GM19452 (cell line): ENCODE measurements around the gene C17orf58.
"Not testable (repeated sequence)": the region's sequence is repeated elsewhere in the genome, so short reads cannot be mapped to it uniquely, and the experiment has no call there.

Experiments used
- ATAC-seq: cut with Tn5 transposase; IDR thresholded peaks from one replicate; pipeline ENCODE4 v1.9.1; 2021; ENCODE audit not compliant: unreplicated experiment

Gene C17orf58

DNA sequence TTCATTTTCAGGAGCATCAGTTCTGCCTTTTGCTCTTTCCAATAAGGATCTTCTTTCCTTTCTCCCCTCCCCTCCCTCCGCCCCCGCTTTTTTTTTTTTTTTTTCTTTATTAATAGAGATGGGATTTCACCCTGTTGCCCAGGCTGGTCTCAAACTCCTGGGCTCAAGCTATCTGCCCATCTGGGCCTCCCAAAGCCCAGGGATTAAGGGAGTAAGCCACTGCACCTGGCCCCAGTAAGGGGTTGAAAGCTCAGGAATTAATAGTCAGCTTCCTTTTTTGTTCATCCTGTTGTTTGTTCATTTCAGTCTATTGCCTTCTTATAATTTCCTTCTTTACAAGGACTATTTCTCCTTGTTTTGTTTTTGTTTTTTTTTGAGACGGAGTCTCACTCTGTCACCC, 7.9 kb upstream of the C17orf58 start:
- ATAC-seq, result no peak

DNA sequence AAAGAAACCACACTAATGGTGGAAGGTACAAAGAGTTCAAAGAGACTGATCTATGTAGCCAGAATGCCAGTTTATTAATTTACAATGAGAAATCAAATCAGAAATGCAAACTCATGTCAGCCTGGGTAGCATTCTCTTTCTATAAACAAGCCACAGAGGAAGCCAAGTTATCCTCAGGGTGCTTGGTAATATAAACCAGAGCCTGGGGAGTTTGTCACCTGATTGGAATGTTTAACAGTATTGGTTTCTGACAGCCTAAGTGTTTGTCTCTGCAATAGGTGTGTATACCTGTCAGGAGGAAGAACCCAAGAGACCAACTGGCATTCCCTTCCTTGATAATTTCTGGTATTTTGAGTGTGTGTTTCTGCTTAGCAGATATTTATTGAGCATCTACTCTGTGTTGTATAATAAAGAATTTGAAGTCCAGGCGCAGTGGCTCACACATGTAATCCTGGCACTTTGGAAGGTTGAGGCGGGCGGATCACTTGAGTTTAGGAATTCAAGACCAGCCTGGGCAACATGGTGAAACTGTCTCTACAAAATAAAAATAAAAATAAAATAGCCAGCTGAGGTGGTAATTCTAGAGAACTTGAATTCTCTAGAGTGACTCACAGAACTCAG, 3.1 kb upstream of the C17orf58 start:
- no peak for ATAC-seq

DNA sequence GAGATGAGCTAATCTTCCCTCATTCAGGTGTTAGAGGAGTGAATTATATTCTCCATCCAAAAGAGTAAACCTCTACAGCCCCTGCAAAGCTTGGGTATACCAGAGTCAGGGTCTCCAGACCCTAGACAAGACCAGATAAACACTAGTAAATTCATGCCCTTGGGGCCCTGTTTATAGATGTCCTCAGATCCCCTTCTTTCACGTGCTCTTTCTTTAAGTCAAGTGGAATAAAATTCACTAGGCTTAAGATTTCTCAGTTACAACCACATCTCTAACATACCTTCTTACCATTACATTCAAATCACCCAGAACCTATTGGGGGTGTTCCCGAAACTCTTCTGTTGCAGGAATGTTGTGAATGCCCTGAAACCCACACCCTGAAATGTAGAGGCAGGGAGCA, 2.2 kb upstream of the C17orf58 start:
- ATAC-seq, result no peak

DNA sequence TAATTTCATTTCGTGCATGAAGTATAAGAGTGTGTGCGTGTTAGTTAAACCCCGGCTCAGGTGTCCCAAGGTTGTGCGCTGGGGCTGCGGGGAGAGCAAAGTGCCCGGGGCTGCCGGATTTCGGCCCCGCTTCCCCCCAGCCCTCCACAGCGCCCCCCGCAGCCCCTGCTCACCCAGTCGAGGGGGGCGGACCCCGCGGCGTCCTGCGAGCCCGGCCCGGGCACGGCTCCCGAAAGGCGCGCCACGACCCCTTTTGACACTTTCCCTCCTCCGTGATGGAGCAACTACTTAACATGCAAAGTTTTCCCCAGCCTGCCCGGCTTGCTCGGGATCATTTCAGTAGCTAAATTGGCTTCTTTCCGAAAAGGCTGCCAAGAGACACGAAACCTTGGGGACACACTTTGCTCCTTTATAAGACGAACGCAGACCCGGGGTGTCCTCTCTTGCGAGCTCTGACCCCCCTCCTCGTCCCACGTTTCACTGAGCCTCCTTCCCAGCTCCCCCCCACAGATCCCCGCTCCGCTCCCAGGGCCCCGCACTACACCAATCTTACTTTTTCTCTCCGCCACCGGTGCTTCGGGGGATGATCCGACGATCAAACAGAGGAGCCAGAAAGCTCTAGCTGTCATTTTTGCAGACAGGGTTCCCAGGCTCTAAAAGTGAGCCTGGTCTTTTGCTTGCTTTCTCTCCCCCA, 552 bp downstream of the C17orf58 start:
- no peak for ATAC-seq

DNA sequence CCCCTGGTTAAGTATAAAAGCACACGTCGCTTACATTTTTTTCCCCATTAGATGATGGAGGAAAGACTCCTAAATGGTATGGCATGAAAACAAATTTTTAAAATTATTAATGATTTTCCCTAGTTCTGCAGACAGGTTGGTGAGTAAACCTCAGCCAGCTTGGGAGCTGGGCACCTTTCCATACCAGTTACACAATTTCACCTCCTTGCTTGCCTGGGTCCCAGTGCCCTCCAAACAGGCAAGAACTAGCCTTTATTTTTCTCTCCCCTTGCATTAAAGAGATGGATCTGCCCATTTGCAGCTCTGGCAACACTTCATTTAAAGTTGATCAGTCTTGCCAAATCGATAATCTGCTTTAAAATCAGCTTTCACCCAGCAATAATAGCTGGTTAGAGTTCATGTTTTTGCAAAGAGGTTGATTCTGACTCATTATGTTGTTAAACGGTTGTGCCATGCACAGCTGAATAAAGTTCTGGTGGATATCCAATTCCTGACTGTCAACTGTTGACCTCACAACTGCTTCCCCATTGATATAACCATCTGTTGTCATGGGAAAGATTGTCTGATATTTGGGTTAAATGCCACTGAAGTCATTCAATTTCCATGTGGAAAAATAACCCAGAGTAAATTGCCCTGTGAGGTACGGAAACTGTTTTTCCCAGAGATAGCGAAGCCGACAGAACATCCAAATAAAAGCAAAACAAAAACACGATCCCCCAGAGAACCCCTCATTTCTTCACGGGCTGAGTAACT, 1.3 kb downstream of the C17orf58 start:
- ATAC-seq, result no peak

DNA sequence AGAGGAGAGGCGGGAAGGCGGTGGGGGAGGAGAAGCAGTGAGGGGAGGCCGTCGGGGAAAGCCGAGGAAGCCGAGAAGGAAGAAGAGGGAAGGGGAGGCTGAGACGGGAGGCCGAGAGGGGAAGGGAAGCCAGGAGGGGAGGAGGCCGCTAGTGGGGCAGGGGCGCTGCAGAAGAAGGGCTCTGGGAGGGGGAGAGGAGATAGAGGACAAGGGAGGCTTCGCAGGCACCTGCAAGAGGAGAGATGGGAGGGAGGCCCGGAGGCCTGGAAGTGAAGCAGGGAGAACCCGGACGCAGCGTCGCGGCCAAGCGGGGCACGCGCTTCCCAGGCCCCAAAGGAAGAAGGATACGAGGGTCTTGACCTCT, 2.3 kb downstream of the C17orf58 start:
- ATAC-seq, result no peak

DNA sequence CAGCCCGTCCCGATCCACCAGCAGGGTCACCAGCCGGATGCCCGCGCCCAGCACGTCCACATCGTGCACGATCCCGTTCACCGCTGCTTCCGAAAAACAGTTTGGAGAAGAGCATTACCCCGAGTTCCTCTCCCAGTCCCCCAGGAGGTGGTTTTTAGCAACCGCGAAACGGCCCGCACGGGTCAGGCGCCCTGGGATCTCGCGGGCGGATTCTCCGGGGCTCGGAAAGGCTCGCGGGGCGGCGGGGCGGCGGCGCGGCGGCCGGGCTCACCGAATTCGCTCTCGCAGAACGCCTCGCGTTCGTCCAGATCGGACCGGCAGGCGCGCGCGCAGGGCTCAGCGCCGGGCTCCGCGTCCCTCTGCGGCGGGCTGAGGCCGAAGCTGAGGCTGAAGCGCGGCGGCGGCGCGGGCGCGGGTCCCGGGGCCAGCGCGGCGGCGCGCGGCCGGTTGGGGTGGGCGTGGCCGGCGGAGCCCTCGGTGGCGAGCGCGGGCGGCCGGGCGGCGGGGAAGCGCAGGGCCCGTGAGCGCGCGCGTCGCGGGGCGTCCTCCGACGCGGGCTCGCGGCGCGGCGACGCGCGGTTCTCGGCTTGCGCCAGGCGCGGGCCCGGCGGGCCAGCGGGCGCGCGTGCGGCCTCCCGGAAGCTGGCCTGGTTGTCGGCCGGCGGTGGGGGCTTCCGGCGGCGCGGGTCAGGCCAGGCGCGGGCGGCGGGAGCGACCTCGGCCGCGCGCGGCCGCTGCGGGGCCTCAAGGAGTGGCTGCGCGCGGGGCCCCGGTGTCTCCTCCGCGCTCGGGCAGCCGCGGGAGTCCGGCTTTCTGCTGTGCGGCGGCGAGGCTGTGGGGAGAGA, 2.9 kb downstream of the C17orf58 start:
- ATAC-seq, result peak; percentile 75

DNA sequence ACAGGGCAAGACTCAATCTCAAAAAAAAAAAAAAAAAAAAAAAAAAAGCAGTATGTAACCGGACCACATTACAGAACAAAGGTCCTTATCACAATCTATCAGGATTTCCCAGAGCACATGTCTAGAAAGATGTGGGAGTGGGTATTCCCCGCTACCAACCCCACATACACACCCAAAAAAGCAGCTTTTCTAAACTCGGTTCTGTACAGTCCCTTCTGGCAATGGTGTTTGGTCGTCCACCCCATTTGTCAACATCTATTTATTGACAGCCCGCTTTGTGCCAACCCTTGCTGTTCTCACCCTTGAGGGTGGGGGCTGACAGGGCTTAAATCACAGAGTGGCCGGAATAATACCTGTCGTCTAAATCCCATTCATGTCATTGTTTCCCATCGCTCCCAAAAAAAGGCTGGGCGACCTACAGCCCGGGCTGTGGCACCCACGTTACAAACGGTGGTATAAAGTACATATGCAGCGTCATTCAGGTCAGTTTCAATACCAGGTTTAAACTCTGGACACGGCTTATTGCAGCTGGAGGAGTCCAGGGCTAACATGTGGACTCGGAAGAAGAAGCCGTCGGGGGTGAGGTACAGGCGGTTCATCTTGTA, 3.6 kb downstream of the C17orf58 start:
- no peak for ATAC-seq

DNA sequence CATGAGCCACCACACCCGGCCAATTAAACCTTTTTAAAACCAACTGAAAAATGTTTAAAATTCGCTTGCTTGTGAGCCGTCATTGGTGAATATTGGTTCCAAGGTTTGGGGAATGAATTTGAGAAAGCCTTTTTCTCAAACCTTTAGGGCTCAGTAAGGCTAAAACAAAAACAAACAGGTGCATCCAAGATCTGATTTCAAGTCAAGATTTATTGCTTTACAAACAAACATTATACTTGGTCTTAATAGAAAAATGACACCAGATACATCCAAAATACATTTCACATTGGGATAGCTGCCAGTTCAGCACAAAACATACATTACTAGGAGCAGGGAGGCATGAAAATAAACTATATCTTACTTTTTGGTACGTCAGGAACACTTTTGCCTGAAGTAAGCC, 5.4 kb downstream of the C17orf58 start:
- ATAC-seq, result no peak

DNA sequence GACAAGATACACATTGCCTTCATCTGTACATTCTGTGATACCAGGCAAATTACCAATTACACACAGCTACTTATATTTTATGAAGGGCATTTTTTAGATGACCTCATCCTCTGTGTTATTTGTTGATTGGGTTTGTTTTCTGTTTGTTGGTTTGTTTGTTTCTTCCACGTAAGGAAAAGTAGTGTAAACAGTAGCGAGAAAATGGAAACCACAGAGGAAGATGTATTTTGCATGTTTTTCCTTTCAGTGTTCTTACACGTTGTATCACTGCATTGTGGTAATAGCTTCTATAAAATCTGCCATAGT, 12.9 kb downstream of the C17orf58 start:
- no peak for ATAC-seq

DNA sequence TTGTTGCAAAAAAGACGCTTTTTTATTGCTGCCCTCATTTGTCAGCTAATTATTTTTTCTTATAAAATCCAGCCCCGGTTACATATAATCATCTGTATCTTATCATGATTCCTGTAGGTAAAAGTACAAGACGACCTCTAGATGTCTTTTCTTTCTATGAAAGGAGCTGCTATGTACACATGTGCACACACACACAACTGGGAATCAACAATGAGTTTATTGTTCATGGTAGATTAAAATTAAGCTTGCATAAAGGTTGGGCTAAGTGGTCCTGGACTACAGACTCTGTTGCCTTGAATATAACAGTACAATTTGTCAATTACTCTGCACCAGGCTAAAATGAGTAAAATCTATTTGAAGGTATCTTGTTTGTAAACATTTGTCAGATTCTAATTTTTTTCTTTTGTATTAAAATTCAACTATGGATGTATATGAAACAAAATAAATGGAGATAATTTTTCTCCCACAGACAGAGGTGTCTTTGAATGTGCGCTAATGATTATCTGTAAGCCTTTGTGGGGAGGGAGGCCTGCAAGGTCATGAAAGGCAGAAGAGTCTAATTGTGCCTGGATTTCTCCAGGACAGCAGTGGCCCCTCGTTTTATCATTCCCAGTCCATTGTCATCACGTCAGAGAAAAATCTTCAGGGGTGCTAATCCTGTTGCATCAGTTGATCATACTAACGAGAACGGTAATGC, 13.4 kb downstream of the C17orf58 start:
- no peak for ATAC-seq

DNA sequence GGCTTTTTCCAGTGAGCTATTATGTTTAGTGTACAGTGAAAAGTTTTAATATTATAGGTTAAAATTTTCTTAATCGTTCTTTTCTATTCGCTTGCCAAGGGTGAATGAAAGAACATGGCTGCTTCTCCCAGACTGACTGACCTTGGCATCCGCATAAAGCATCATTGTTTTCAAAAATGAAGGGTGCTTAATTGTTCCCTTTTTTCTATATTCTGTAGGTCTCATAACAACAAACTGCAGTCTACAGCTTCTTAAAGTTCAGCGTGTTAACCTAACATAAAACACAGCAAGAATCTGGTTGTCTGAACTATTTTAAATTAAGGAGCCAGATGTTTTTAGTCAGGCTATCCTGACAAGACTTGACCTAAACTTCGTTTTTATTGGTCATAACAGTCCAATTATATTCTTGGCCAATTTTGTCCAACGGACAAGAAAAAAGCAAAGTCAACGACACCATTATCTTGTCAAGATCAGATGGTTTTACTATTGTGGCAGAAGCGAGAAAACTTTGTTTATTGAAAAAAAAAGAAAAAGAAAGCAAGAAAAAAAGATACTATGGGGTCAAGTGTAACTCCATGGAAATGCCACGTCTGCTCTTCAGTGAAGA, 14.1 kb downstream of the C17orf58 start:
- no peak for ATAC-seq

DNA sequence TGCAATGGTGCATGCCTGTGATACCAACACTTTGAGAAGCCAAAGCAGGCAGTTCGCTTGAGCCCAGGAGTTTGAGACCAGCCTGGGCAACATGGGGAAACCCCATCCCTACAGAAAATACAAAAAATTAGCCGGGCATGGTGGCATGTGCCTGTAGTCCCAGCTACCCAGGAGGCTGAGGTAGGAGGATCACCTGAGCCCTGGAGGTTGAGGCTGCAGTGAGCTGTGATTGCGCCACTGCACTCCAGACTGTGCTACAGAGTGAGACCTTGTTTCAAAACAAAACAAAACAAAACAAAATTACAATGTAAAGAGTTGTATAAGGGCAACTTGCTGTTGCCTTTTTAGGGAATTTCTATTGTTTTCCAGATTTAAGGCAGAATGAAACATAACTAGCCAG, 15.4 kb downstream of the C17orf58 start:
- ATAC-seq, result not testable (repeated sequence)

DNA sequence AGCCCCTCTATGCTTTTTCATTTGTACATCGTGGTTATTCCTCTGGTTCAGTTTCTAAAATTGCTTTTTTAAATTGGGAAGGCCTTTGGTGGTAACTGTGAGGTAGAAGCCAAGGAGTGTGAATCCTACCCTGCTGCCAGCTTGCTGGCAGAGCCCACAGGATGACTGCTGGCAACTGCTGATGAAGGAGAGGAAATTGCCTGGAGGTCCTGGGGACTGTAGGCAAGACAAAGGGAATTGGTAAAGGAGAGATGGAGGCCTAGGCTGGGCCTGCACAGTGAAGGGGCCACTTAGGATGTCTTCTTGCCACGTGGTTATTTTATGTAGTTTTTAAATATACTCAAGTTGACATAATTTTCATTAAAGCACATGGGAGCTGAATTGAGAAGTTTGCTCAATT, 15.8 kb downstream of the C17orf58 start:
- no peak for ATAC-seq

DNA sequence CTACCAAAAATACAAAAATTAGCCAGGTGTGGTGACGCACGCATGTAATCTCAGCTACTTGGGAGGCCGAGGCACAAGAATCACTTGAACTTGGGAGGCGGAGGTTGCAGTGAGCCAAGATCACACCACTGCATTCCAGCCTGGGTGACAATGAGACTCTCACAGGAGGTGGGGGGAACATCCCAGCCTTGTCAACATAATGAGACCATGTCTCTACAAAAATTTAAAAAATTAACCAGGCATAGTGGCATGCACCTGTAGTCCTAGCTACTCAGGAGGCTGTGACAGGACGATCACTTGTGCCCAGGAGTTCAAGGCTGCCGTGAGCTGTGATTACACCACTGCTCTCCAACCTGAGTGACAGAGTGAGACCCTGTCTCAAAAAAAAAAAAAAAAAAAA, 20.0 kb downstream of the C17orf58 start:
- not testable (repeated sequence) for ATAC-seq

DNA sequence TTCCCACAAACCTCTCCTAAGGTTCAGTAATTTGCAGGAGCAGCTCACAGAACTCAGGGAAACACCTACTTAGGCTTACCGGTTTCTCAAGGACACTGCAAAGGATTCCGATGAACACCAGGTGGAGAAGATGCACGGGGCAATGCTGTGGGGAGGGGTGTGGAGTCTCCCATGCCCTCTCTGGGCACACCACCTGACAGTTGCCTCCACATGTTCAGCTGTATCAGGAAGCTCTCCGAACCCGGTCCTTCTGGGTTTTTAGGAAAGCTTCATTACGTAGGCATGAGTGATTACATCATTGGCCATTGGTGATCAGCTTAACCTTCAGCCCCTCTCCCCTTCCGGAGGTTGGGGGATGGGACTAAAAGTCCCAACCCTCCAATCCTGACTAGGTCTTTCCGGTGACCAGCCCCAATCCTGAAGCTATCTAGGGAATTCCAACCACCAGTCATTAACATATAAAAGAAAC, 21.6 kb downstream of the C17orf58 start:
- no peak for ATAC-seq

DNA sequence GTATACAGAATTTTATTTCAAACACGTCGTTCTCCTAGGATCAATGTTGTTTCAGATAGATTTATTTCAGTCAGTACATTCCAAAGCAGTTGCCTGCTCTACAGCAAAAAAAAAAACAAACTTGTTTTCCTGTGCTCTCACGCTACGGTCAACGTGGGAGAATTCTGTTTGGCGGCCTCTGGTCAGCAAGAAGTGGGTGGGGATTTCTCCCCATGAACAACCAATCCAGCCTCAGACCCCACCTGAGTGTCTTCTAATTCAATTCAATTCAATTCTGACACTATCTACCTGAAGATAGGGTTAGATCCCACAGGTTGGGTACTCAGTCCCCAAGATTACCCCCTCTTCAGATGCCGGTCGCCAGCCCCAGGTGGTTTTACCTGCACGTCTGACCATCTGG, 22.1 kb downstream of the C17orf58 start:
- ATAC-seq, result no peak

DNA sequence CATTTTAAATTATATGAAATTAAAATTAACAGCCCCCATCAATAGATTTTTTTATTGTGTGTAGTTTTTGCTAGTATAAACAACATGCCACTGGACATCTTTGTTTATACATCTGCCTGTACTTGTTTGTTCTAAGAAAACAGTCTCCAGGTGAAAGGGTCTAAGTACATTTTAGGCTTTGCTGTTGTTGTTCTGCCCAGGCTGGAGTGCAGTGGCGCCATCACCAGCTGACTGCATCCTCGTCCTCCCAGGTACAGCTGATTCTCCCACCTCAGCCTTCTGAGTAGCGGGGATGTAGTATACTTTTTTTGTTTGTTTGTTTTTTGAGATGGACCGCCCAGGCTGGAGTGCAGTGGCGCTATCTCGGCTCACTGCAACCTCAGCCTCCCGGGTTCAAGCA, 25.5 kb downstream of the C17orf58 start:
- ATAC-seq, result no peak

DNA sequence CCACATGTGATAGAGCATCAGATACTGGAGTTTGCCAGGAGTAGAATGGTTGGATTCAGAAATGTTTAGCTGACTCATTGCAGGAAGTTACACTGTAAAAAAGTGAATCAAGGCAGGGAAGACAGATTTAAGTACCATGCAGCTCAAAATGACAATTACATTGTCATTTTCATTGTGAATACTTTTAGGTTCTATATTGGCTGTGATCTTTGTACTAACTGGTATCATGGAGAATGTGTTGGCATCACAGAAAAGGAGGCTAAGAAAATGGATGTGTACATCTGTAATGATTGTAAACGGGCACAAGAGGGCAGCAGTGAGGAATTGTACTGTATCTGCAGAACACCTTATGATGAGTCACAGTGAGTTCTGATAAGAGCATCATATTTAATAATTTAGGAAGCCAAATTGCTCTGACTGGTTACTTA, 33.1 kb downstream of the C17orf58 start:
- ATAC-seq, result not testable (repeated sequence)

DNA sequence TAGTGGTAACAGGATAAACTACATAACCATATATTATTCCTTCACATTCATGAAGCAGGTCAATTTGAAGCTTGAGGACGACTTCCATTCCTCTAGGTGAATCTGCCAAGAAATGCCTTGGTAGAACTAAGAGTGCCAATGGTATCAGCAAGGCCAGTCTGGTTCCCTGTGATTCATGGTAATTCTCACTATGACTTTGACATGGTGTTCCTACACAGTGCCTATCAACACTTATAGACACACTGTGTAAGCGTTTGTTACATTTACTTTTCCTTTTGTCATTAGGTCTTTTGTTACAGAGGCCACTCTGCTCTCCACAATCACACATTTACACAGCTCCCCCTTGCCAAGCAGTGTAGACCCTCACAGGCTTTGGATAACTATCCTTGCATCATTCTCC, 34.1 kb downstream of the C17orf58 start:
- not testable (repeated sequence) for ATAC-seq
